OCI-LY1 (cell line): ENCODE data around the gene POC1A.

Experiments used
- H2AFZ ChIP-seq: fragments of 200-600 bp; sonication (generic), shearing (Covaris generic); 2 replicates; pipeline ENCODE4 v1.6.0; 2014; ENCODE audit warnings: antibody characterized with exemption, mild to moderate bottlenecking, low read length
- H3F3A ChIP-seq: fragments of 200-600 bp; sonication (generic), shearing (Covaris generic); 2 replicates; pipeline ENCODE4 v1.6.0; 2014; ENCODE audit warnings: mild to moderate bottlenecking, antibody characterized with exemption, low read length, moderate library complexity; ENCODE audit not compliant: insufficient read depth
- H3K27ac ChIP-seq: fragments of 200-600 bp; sonication (generic); 2 replicates; pipeline ENCODE4 v1.5.1; 2014; ENCODE audit warnings: low read length, mixed run types, mild to moderate bottlenecking, low read depth; ENCODE audit not compliant: poor library complexity, severe bottlenecking
- H3K27me3 ChIP-seq: fragments of 200-600 bp; sonication (generic); 2 replicates; pipeline ENCODE4 v1.6.0; 2014; ENCODE audit warnings: antibody characterized with exemption, mild to moderate bottlenecking, low read length, moderate library complexity; ENCODE audit not compliant: insufficient read depth
- H3K36me3 ChIP-seq: fragments of 200-600 bp; sonication (generic); 2 replicates; pipeline ENCODE4 v1.6.1; 2014; ENCODE audit warnings: mild to moderate bottlenecking, antibody characterized with exemption, low read length, moderate library complexity, mixed read lengths; ENCODE audit not compliant: insufficient read depth
- H3K4me1 ChIP-seq: fragments of 200-600 bp; sonication (generic); 2 replicates; pipeline ENCODE4 v1.5.1; 2014; ENCODE audit warnings: mild to moderate bottlenecking, low read length, moderate library complexity; ENCODE audit not compliant: insufficient read depth, severe bottlenecking
- H3K4me2 ChIP-seq: fragments of 200-600 bp; sonication (generic), shearing (Covaris generic); 2 replicates; pipeline ENCODE4 v1.6.1; 2014; ENCODE audit warnings: low read length
- H3K4me3 ChIP-seq: fragments of 200-600 bp; sonication (generic); 2 replicates; pipeline ENCODE4 v1.5.1; 2014; ENCODE audit warnings: low read length, low read depth, mild to moderate bottlenecking, mixed read lengths; ENCODE audit not compliant: poor library complexity, severe bottlenecking
- H3K79me2 ChIP-seq: fragments of 200-600 bp; shearing (Covaris generic); 2 replicates; pipeline ENCODE4 v1.6.1; 2016; ENCODE audit warnings: mixed run types, low read length, mixed read lengths; ENCODE audit not compliant: insufficient read depth
- H3K9ac ChIP-seq: fragments of 200-600 bp; sonication (generic), shearing (Covaris generic); 2 replicates; pipeline ENCODE4 v1.6.1; 2014; ENCODE audit warnings: mild to moderate bottlenecking, low read length, mixed read lengths
- H3K9me2 ChIP-seq: fragments of 200-600 bp; sonication (generic), shearing (Covaris generic); 2 replicates; pipeline ENCODE4 v1.6.1; 2014; ENCODE audit warnings: low read depth, mild to moderate bottlenecking, low read length, mixed read lengths
- H3K9me3 ChIP-seq: fragments of 200-600 bp; shearing (Covaris generic); 2 replicates; pipeline ENCODE4 v1.6.1; 2014; ENCODE audit warnings: low read length, mixed read lengths
- H4K20me1 ChIP-seq: fragments of 200-600 bp; sonication (generic), shearing (Covaris generic); 2 replicates; pipeline ENCODE4 v1.6.0; 2016; ENCODE audit warnings: mild to moderate bottlenecking, low read length; ENCODE audit not compliant: insufficient read depth
- CTCF ChIP-seq: fragments of 200-600 bp; sonication (generic), shearing (Covaris generic); IDR thresholded peaks from 2 replicates; pipeline ENCODE4 v1.5.1; 2017; ENCODE audit warnings: mild to moderate bottlenecking, antibody characterized with exemption, low read length, moderate library complexity, mixed read lengths
- EZH2 ChIP-seq: fragments of 200-600 bp; sonication (generic), shearing (Covaris generic); IDR thresholded peaks from 2 replicates; pipeline ENCODE4 v1.8.0; 2017; ENCODE audit warnings: borderline replicate concordance, mixed run types, mild to moderate bottlenecking, antibody characterized with exemption, low read length, moderate library complexity, mixed read lengths

Gene POC1A

GRCh38 chr3:52064561-52064960 lies 89.7 kb downstream of the POC1A start:
- TF ChIP-seq EZH2 (no peak), CTCF (no peak)
- Histone ChIP-seq H3K36me3 (no peaks in the 10 kb centered on the region), H4K20me1 (no peaks in the 10 kb centered on the region), H3F3A (no peaks in the 10 kb centered on the region), H3K9me2 (no peaks in the 10 kb centered on the region), H3K4me1 (no peaks in the 10 kb centered on the region), H2AFZ (no peak overlapping the region), H3K27me3 (peaks cover 6% of the 10 kb centered on the region), H3K9me3 (no peaks in the 10 kb centered on the region), H3K27ac (no peak overlapping the region), H3K9ac (no peak overlapping the region), H3K4me2 (no peak overlapping the region), H3K4me3 (no peak overlapping the region), H3K79me2 (no peaks in the 10 kb centered on the region)

DNA sequence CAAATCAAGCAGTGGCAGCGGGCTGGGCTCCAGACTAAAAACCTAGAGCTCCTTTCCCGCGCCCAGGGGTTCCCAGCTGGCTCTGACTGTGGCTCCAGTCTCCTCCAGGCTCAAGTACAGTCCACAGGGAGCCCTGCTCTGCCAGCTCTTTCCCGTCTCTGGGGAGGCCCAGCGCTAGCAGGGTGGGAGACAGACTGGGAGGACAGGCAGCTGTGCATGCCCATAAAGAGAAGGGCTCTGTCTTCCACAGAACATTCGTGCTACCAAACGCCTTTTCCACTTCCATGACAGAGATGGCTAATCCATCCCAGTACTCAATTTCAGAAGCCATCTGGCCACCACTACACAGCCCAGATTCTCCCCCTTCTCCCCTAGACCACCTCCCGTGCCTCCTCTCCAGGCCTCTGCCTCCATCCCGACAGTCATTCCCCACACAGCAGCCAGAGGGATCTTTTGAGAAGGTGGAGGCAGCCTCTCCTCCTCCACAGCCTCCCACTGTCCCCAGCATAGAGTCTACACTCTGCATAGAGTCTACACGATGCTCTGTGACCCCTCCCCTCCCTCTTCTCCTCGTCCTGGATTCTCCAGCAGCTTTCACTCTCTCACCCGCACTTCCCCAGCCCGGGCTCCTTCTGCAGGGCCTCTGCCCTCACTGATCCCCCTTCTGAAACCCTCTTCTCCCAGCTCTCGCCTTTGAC lies 91.0 kb downstream of the POC1A start:
- no peaks in the 10 kb centered on the region for H3K4me1 ChIP-seq
- H3K27ac ChIP-seq: no peak overlapping the region
- no peaks in the 10 kb centered on the region for H3F3A ChIP-seq
- no peaks in the 10 kb centered on the region for H3K36me3 ChIP-seq
- H2AFZ ChIP-seq: no peak overlapping the region
- H3K79me2 ChIP-seq: no peaks in the 10 kb centered on the region
- H3K9me2 ChIP-seq: no peaks in the 10 kb centered on the region
- no peaks in the 10 kb centered on the region for H3K9me3 ChIP-seq
- no peak for TF ChIP-seq CTCF
- no peak for TF ChIP-seq EZH2
- no peak overlapping the region for H3K4me2 ChIP-seq
- no peaks in the 10 kb centered on the region for H4K20me1 ChIP-seq
- H3K4me3 ChIP-seq: no peak overlapping the region
- no peak overlapping the region for H3K9ac ChIP-seq
- peaks cover 6% of the 10 kb centered on the region for H3K27me3 ChIP-seq

- no peaks in the 10 kb centered on the region for H3K79me2 ChIP-seq
- H3F3A ChIP-seq: no peaks in the 10 kb centered on the region
- no peak overlapping the region for H3K4me3 ChIP-seq
- H3K9me2 ChIP-seq: no peaks in the 10 kb centered on the region
- no peak for TF ChIP-seq CTCF
- no peak for TF ChIP-seq EZH2
- H3K27ac ChIP-seq: no peak overlapping the region
- H3K4me1 ChIP-seq: peaks cover 5% of the 10 kb centered on the region
- H4K20me1 ChIP-seq: no peaks in the 10 kb centered on the region
- no peaks in the 10 kb centered on the region for H3K36me3 ChIP-seq
- H3K9ac ChIP-seq: no peak overlapping the region
- H3K27me3 ChIP-seq: peaks cover 6% of the 10 kb centered on the region
- H3K9me3 ChIP-seq: no peaks in the 10 kb centered on the region
- no peak overlapping the region for H2AFZ ChIP-seq
- no peak overlapping the region for H3K4me2 ChIP-seq
Observed at GRCh38 chr3:52062505-52062904, 91.7 kb downstream of the POC1A start.
